Measurements from ENCODE around the gene ENPP1. TPM values are rescaled to one million over a fixed set of nuclear protein-coding genes. Genes with fewer than 3 reads are reported as not detected.

ENPP1 gene
- total and polyA plus RNA-seq, 2 of the 4 experiments (the other 2 are of a cell fraction): 10.9 to 38.9 TPM

DNA sequence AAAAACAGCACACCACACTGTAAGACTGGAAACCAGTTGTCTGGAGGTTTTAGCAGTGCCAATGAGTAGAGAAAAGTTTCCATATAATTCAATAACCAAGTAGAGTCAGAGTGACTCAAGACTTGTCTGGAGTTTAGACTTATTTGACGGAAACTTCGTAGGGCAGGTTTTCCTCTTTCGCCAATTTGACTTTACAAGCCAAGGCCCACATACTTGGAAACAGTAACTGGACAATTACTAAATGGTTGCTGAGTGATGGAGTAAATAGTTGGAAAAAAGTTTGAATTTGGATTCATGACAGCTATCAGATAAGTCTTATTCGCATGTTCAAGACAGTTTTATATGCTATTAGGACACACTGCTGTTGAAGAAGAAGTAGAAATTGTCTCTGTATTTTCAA is 48.9 kb upstream of the ENPP1 start:
- no peak overlapping the region; the same call in 1 of the 2 replicates for H3K18ac ChIP-seq (ENCODE audit: low read depth, low read length)
- no peak overlapping the region for H3K56ac ChIP-seq (ENCODE audit: extremely low read depth, insufficient read depth, low read length)
- DNase-seq (no peak), ATAC-seq (ENCODE audit: low read depth) (no peak)
- no TSS peak for BruUV-seq (replicated peaks)
- H2AFZ ChIP-seq (replicated peaks; ENCODE audit: low read length, poor library complexity): no peak overlapping the region
- H3K4ac ChIP-seq (ENCODE audit: low read depth, low read length): no peak overlapping the region
- no peak overlapping the region for H3K4me2 ChIP-seq (ENCODE audit: low read depth, low read length)
- H3K14ac ChIP-seq (replicated peaks; ENCODE audit: low read depth, low read length): 0 out of 2 replicates have a peak overlapping the region, but pooled peaks have one; percentile 15
- H4K5ac ChIP-seq (ENCODE audit: low read depth, low read length): no peak overlapping the region
- H3K4me1 ChIP-seq (ENCODE audit: control insufficient read depth, insufficient read depth, low read length): peaks cover 11% of the 10 kb centered on the region; the same call in 1 of the 2 replicates
- no peaks in the 10 kb centered on the region for H4K20me1 ChIP-seq (ENCODE audit: insufficient read depth, low read length)
- H2AK5ac ChIP-seq (ENCODE audit: low read depth, low read length): no peak overlapping the region
- H3K9me1 ChIP-seq (ENCODE audit: insufficient read depth, low read length): no peaks in the 10 kb centered on the region; the same call in 1 of the 2 replicates
- no peak overlapping the region for H3K9ac ChIP-seq (ENCODE audit: low read depth, low read length)
- no CpG with 5 or more reads among the region's 4 CpGs for WGBS, 2 experiments (ENCODE audit: extremely low coverage in 2 of 2, insufficient read length in 1 of 2)
- H3K4me3 ChIP-seq (ENCODE audit: insufficient read depth, low read depth, low read length): no peak overlapping the region
- H3K9me3 ChIP-seq (ENCODE audit: control insufficient read depth, insufficient read depth, low read length): no peaks in the 10 kb centered on the region
- H2BK15ac ChIP-seq (ENCODE audit: low read depth, low read length): no peak overlapping the region
- no peaks in the 10 kb centered on the region for H3K79me1 ChIP-seq (ENCODE audit: low read depth in 1 of 2, low read length in 2 of 2)
- no peak overlapping the region for H3K23ac ChIP-seq (ENCODE audit: low read depth, low read length)
- no peak overlapping the region for H4K91ac ChIP-seq (ENCODE audit: insufficient read depth, low read depth, low read length)
- no peaks in the 10 kb centered on the region for H3K36me3 ChIP-seq (ENCODE audit: control insufficient read depth, insufficient read depth, low read length)
- TF ChIP-seq MXI1 (IDR thresholded peaks at IDR 0.05; ENCODE audit: borderline replicate concordance, low read depth, low read length) (no peak), RAD21 (IDR thresholded peaks at IDR 0.05; ENCODE audit: low read length) (no peak), NFE2L2 (IDR thresholded peaks at IDR 0.05; ENCODE audit: low read depth, low read length) (no peak), CHD1 (IDR thresholded peaks at IDR 0.05; ENCODE audit: low read depth, low read length) (no peak)
- TF ChIP-seq, protein P1, sequence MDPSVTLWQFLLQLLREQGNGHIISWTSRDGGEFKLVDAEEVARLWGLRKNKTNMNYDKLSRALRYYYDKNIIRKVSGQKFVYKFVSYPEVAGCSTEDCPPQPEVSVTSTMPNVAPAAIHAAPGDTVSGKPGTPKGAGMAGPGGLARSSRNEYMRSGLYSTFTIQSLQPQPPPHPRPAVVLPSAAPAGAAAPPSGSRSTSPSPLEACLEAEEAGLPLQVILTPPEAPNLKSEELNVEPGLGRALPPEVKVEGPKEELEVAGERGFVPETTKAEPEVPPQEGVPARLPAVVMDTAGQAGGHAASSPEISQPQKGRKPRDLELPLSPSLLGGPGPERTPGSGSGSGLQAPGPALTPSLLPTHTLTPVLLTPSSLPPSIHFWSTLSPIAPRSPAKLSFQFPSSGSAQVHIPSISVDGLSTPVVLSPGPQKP (IDR thresholded peaks at IDR 0.05; ENCODE audit: borderline replicate concordance, low read depth, low read length): no peak
- no peaks in the 10 kb centered on the region for H3K27me3 ChIP-seq (ENCODE audit: control insufficient read depth, insufficient read depth, low read length)
- 0 out of 2 replicates have a peak overlapping the region, but pooled peaks have one; percentile 12 for H2BK120ac ChIP-seq (ENCODE audit: low read depth, low read length)
- dilution Hi-C loops (cut with HindIII; ENCODE audit: low sequenced_read_pairs, unreplicated experiment) (no loop called here), in situ Hi-C loops (cut with MboI; ENCODE audit: low sequenced_read_pairs) (no loop called here), intact Hi-C loops (cut with micrococcal nuclease) (no loop called here)
- ChIA-PET CTCF (no interaction called here), POLR2A (ENCODE audit: unreplicated experiment) (no interaction called here)
- no peak overlapping the region for H2AK9ac ChIP-seq (replicated peaks; ENCODE audit: low read depth, low read length, poor library complexity)
- H4K8ac ChIP-seq (ENCODE audit: low read depth in 2 of 2, low read length in 2 of 2): no peak overlapping the region
- H3K27ac ChIP-seq (ENCODE audit: insufficient read depth, low read length): no peak overlapping the region
- no peak overlapping the region for H2BK5ac ChIP-seq (ENCODE audit: low read depth, low read length, poor library complexity, severe bottlenecking)
- H2BK20ac ChIP-seq (ENCODE audit: low read depth, low read length): peak overlapping the region; percentile 27; the same call in 1 of the 2 replicates

Data from IMR-90 (cell line).